Measurements from ENCODE around the gene INSL6.

DNA sequence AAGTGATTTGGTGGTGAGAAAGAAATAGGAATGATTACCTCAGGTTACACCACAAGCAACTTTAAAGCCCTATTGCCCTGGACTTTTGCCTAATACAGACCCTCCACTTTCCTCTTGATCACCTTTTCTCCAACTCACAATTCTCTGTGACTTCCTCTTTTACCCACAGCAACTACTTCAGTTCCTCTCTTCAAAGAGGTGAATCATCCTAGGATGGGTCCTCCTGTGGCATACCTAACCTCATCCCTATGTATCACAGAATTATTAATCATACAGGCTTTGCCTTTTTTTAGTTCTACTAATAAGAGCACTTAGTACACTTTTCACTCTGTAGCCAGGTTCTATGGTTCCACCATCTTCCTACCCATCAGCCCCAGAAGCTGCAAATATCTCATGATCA lies 19.6 kb upstream of the INSL6 start:
- TF ChIP-seq ARNT (IDR thresholded peaks at IDR 0.05) (no peak), FOXM1 (IDR thresholded peaks at IDR 0.05; ENCODE audit: borderline replicate concordance) (no peak), BHLHE40 (IDR thresholded peaks at IDR 0.05; ENCODE audit: borderline replicate concordance) (no peak), SP1 (IDR thresholded peaks at IDR 0.05) (no peak)
